Measurements from ENCODE around the gene DHX32.

- TF ChIP-seq, protein P1, sequence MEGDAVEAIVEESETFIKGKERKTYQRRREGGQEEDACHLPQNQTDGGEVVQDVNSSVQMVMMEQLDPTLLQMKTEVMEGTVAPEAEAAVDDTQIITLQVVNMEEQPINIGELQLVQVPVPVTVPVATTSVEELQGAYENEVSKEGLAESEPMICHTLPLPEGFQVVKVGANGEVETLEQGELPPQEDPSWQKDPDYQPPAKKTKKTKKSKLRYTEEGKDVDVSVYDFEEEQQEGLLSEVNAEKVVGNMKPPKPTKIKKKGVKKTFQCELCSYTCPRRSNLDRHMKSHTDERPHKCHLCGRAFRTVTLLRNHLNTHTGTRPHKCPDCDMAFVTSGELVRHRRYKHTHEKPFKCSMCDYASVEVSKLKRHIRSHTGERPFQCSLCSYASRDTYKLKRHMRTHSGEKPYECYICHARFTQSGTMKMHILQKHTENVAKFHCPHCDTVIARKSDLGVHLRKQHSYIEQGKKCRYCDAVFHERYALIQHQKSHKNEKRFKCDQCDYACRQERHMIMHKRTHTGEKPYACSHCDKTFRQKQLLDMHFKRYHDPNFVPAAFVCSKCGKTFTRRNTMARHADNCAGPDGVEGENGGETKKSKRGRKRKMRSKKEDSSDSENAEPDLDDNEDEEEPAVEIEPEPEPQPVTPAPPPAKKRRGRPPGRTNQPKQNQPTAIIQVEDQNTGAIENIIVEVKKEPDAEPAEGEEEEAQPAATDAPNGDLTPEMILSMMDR (IDR thresholded peaks at IDR 0.05; ENCODE audit: poor library complexity), result no peak
- TF ChIP-seq EZH2phosphoT487 (IDR thresholded peaks at IDR 0.05; ENCODE audit: low read depth, severe bottlenecking, unreplicated experiment), result no peak
- TF ChIP-seq EZH2 (IDR thresholded peaks at IDR 0.05; ENCODE audit: borderline replicate concordance), result no peak
Measured at GRCh38 chr10:125844751-125845221, 36.3 kb downstream of the DHX32 start.

All from hepatocyte (in vitro differentiated cells).